ENCODE measurements around the gene AASDHPPT.
"Not testable (repeated sequence)": the region's sequence is repeated elsewhere in the genome, so short reads cannot be mapped to it uniquely, and the experiment has no call there.

Gene AASDHPPT, protein sequence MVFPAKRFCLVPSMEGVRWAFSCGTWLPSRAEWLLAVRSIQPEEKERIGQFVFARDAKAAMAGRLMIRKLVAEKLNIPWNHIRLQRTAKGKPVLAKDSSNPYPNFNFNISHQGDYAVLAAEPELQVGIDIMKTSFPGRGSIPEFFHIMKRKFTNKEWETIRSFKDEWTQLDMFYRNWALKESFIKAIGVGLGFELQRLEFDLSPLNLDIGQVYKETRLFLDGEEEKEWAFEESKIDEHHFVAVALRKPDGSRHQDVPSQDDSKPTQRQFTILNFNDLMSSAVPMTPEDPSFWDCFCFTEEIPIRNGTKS

DNA sequence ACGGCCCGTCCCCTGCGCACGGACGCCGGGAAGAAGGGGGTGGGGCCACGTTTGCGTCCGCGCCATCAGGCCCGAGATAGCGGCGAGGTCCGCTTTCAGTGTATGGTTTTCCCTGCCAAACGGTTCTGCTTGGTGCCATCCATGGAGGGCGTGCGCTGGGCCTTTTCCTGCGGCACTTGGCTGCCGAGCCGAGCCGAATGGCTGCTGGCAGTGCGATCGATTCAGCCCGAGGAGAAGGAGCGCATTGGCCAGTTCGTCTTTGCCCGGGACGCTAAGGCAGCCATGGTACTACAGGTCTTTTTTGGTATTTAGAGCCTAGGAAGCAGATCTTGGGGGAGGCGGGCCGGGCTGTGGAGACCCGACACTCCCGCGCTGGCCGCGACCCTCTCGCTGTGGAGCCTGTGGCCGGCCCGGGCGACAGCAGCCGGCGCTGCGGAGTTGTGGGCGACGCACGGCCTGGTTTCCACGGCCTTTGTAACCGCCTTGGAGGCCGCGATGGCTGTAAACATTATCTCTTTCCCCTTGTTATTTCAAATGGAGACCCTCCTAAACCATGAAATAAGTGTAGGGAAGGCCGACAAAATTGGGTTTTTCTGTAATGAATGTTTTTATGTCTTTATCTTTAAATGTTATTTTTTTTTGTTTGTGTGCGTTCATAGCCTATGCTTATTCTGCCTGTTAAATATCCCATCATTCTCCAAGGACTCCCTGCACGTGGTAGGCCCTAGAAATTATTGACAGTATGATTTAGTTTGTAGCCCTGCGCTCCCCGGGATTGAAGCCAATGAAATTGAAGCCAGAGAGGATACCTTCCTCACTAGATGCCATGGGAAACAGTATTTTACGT lies at the start of gene AASDHPPT:
Gene AASDHPPT, plus strand, starts transcription at position 54 of the 847 bp plus-strand sequence. Its CDS starts 49 bp downstream, at position 103.
- peak; percentile 52 for DNase-seq (ENCODE audit: low spot score)

DNA sequence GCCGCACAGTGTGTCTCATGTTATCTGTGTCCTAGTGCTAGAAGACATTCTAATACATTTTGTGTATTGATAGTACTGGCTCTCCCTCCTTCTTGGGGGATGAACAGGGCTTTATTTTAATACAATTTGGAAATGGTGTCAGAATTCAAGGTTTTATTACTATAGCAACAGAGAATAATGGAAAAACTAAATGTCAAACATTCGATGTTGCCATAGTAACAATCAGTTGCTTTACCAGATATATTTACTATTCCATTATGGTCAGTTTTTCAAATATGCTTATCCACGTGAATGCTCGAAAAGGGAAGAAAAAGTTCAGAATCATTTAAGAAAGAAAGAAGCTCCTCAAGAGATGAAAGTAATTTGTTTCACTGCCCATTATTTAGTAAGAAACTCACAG lies 46.9 kb upstream of the AASDHPPT start:
- DNase-seq (ENCODE audit: low spot score) = no peak

DNA sequence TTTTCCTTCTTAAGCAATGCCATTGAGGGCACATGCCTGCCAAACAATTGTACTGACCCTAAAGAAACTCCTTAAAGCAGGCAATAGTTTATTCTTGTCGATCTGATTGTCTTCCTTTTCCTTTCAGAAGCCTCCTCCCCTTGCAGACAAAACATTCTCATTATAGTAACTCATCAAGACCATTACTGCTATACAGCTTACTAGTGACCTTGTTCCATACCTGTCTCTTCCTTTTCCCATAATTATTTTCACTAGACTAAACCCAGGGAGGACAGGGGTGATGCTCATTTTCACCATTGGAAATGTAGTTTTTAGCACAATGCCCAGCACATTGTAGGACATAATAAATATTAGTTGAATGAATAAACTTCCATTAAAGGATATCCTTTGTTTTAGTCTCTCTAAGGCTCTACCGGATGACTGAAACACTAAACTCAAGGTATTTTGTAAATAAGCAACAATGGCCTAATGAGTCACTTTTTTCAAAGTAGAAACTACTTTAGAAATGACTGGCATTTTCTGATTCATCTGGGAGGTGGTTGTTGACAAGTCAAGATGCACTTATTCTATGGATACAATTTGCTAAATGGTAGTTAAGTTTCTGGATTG lies 46.2 kb upstream of the AASDHPPT start:
- no peak for DNase-seq (ENCODE audit: low spot score)

DNA sequence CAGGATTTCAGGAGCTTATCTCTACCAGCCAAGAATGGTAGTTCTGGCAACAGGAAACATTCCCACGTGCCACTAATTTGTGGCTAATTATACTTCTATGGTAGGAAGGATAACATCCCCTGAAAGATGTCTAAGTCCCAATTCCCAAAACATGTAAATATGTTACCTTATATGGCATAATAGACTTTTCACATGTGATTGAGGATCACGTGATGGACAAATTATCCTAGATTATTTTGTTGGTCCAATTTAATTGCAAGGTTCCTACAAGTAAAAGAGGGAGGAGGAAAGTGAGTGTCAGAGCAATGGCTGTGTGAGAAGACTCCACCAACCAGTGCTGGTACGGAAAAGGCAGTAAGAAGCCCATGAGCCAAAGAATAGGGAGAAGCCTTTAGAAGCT lies 45.5 kb upstream of the AASDHPPT start:
- DNase-seq (ENCODE audit: low spot score) = no peak

DNA sequence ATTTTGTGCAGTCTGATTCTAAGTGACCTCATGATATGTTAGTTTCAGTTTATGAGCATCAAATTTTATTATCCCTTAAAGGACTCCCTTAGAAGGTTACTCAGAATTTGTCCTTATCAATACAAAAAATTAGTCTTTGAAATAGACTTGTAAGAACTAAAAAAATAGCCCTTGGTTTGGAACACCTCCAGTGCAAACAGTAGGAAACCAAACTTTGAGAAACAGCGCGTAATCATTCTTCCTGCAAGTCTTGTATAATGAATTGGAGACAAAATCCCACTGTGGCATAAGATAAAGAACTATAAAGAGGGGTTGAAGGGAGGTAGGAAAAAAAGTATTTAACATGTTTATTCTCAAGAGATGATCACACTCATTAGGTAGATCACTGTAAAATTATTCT lies 44.6 kb upstream of the AASDHPPT start:
- no peak for DNase-seq (ENCODE audit: low spot score)

DNA sequence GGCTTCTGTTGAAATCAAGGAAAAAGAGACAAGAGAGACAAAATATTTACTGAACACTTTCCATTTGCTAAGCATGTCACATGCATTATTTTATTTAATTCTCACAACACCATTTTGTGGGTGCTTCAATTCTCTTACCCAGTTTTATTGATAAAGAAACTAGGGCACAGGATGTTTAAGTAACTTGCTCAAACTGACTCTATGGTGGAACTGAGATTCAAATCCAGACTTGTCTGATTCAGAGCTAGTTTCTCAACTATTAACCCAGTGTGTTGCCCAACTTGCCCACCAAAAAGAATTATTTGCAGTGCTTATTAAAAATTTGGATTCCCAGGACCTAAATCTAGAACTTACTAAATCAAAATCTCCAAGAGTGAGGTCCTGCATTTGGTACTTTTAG lies 33.9 kb upstream of the AASDHPPT start:
- no peak for DNase-seq (ENCODE audit: low spot score)

DNA sequence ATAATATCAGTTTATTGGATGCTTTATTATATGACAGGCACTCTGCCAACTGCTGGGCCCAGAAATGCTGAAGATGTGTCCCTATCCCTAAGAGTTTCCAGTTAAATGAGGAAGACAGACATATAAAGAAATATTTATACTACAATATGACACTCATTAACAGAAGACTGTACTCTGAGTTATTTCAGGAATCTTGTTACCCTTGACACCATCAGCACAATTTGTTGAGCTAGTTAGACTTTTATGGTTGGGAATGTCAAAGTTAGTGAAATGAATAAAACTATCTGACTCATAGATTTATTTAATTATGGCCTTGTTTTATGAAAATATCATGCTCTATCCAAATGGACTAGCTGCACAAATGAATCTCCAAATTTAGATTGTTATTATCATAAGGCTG lies 29.8 kb upstream of the AASDHPPT start:
- no peak for DNase-seq (ENCODE audit: low spot score)

DNA sequence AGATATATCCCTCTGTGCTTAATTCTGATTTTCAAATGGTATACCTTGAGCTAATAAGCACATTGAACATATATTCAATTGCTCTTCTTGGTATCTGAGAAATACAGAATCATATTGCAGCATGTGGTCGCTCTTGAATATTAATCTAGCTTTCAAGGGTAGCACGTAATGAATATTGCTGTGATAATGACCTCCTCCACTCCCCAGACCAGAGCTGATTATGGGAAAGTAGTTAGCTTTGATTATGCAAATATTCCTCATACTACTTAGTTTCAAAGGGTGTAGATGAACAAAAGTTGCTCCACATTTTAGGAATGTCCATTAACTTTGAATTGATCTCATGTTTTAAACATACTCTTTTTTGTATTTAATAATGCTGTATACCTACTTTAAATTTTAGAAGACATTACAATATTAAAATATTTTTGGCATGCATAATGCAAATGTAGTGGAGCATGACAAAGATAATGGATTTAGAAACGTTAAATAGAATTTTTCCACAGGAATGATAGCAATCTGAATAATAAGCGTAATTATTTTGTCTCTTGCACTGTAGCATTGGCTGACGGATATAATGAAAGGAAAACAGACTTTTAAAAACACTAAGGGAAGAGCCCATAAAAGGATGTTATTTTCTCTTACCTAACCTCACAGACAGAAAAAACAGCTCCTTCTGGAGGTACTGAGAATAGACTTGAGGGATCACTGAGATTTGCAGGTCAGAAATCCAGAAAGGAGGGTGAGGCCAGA lies 27.6 kb upstream of the AASDHPPT start:
- DNase-seq (ENCODE audit: low spot score) = no peak

DNA sequence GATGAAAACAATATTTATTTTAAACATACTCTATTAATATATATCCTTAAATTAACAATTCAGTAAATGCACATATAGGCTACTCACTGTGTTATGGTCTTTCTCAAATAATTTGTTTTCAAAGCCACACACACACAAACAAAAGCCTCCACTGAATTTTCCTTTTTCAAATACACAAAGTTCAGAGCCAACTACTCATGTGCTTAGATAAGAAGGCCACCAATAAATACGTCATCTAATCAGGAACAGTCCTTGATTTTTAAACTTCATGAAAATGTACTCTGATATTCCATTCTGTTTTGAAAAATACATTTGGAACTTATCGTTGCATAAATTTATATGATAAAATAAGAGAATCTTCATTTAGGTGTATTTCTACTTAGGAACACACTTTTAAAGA lies 26.4 kb upstream of the AASDHPPT start:
- no peak for DNase-seq (ENCODE audit: low spot score)

DNA sequence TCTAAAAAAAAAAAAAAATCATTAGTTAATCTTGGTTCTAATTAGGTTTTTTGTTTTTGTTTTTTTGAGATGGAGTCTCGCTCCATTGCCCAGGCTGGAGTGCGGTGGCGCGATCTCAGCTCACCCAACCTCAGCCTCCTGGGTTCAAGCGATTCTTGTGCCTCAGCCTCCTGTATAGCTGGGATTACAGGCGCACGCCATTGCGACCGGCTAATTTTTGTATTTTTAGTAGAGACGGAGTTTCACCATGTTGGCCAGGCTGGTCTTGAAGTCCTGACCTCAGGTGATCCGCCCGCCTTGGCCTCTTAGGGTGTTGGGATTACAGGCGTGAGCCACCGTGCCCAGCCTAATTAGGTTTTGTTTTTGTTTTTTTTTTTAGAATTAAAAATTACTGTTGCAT lies 19.1 kb upstream of the AASDHPPT start:
- not testable (repeated sequence) for DNase-seq (ENCODE audit: low spot score)

DNA sequence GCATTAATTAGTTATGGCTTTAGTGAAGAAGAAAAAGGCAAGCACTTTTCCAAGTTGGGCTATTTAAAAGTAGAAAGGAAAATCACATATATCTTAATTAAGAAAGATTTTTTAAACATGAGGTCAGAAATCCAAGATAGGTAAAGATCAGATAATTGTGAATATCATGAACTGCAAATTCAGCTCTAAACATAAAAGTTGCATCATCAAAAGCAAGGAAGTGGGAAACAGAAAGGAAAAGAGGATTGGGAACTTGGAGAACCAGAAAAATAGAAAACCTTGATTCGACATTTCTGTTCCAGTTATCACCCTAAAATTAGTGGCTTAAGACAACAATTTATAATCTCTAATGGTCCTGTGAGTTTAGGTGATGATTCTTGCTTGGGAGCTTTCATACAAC lies 17.8 kb upstream of the AASDHPPT start:
- DNase-seq (ENCODE audit: low spot score) = no peak

DNA sequence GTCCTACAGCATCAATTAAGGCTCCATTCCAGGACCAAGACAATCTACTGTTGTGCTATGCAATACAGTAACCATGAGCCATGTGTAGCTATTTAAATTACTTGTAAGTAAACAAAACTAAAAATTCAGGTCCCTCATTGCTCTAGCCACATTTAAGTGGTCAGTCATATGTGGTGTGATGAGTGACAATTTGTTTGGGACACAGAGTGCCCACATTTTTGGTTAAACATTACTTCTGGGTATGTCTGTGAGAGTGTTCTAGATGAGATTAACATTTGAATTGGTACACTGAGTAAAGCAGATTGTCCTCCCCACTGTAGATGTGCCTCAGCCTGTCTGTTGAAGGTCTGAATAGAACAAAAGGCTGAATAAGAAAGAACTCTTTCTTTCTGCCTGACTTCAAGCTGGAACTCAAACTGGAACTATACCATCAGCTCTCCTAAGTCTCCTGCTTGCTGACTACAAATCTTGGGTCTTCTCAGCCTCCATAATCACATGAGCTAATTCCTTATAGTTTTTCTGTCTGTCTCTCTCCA lies 16.1 kb upstream of the AASDHPPT start:
- DNase-seq (ENCODE audit: low spot score) = no peak

DNA sequence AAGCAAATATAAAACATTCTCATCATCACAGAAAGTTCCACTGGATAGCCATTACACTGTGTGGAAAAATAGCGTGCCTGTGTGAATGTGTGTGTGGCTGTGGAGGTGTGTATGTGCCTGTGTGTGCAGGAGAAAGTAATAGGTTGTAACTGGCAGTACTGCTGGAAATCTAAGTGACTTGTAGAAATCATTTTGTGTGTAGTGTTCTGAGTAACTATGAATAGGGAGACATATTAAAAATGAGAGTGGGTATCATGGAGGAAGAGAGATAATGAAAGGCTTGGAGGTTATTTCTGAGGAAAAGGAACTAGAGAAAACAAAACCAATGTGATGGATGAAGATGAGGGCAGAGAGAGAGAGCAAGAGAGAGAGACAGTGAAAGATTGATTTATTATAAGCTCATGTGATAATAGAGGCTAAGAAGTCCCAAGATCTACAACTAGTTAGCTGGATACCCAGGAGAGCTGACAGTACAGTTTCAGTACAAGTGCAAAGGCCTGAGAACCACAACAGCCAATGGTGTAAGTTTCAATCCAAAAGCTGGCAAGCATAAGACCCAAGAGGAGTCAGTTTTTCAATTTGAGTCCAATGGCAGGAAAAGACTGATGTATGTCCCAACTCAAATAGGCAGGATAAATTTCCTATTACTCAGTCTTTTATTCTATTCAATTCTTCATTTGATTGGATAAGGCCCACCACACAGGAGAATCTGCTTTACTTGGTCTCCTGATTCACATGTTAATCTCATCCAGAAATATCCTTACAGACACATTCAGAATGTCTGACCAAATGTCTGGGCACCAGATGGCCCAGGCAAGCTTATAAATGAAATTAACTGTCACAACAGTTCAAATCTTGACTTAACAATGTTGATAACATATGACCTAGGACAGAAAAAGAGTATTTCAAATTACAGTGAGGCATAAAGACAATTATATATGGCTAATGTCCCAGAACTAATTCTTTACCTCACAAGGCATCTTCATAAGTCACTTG lies 15.2 kb upstream of the AASDHPPT start:
- no peak for DNase-seq (ENCODE audit: low spot score)

DNA sequence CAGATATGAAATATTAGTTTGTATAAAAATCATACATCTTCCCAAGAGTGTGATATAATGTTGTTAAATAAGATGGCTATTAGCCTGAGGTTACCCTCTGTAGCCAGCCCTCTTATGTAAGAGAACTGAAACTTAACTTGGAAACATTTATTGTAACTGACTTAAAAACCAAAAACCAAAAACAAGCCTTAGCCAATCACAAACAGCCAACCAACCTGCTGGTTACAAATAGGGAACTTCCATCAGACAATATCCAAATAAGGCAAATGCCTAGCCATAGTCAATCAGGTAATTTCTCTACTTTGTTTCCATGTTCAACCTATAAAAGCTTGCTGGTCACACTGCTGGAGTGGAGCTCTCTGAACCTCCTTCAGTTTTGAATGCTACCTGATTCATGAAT lies 14.5 kb upstream of the AASDHPPT start:
- no peak for DNase-seq (ENCODE audit: low spot score)

DNA sequence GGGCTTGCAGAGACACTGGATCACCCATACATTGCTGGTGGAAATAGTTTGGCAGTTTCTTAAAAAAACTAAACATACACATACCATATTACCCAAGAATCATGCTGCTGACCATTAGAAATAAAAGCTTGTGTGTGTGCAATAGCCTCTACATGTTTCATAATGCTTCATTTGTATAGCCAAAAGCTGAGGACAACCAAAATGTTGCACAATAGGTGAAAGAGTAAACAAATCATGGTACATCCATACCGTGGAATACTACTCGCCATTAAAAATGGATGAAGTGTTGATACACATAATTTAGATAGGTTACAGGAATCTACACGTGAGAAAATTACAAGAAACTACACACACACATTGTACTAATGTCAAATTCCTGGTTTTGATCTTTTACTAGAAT lies 6.9 kb upstream of the AASDHPPT start:
- DNase-seq (ENCODE audit: low spot score) = no peak

DNA sequence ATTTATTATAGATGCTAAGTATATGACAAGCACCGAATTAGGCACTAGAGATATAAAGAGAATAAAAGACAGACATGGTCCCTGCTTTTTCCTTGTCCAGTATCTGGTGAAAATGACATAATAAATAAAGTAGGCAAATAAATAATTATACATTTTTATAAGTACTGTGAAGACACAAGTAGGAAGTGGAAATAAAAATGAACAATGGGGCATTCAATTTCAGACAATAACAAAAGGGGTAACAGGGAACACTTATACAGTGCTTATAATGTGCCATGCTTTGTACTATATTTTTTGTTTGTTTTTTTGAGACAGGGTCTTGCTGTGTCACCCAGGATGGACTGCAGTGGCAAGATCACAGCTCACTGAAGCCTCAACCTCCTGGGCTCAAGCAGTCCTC lies 4.7 kb upstream of the AASDHPPT start:
- DNase-seq (ENCODE audit: low spot score) = no peak

DNA sequence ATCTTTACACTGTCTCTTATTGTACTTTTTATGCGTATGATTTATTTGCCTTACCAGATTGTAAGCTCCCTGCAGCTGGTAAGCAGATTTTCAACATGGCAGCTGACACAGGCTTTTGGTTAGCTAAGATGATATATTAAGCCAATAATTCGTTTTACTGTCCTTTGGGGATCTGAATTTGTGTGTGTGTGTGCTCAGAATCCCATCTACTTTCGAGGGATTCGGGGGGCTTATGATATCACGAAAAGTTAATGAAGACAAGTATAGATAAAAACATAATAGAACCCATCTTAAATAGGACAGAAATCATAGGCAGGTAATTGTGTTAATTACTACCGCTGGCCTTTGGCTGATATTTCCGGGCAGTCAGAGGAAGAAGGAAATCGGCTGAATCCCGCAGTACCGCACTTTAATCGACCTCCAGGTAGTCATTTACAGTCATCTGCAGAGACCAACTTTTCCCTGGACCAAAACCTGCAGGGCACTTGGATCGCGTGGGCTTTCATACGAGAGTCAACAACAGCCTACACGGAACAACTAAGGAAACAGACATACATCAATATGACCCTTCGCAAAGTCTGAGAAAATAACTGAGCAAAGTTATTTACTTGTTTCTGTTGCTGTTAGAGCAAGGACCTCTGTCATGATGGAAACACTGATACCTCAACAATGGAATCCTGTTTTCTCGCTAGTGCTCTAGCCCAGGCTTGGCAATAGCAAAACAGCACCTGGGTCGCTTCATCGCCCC lies 1.1 kb upstream of the AASDHPPT start:
- DNase-seq (ENCODE audit: low spot score) = peak; percentile 8

DNA sequence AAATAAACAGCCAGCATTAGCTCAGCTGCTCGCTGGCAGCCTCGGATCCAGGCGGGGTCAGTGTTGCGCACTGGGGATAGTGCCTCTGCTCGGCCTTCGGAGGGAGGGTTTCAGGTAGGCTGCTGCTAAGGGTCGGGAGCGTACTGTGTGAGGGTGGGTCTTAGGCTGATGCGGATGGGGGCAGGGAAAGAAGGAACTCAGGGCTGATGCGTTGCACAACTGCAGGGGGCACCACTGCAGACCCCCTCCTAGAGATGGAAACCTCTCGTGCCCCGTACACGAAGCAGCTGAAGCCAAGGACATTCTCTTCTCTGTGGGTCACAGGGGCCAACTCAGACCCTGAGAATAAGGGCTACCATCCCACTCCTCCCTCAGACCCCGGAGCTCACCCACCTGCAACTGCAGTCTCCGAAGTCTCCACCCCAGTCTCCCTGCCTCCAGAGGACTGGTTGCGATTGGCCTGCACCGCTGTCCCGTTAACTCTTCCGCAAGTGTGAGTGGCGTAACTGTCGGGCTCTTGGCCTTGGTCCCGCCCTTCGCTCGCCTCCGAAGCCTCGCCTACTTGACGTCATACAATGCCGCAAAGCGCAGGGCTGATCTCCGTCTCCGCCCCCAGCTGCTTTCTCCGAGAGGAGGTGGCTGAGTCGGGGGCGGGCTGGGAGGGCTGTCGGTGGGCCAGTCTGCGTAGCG lies 398 bp upstream of the AASDHPPT start, which contains the start of gene KBTBD3:
Gene KBTBD3, minus strand, starts transcription at position 429 of the 690 bp plus-strand sequence. CDS start 18,250 bp downstream, outside the sequence.
- peak; percentile 92 for DNase-seq (ENCODE audit: low spot score)

DNA sequence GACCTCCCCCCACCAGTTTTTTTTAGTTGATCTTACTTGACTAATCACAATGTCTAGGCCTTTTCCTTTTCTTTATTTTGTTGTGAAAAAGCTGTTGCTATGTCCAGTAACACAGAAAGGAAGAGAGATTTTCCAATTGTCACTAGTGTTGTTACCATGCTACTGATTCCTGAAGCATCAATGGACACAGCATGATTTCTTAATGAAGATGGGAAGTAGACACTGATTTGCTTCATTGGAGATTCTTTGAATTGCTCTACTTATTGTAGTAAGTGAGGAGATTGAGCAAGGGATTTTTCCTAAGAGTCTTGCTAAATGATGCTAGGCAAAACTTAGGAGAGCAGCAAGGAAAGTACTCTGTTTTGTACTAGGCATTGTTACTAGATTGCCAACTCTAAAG lies 4.6 kb downstream of the AASDHPPT start:
- DNase-seq (ENCODE audit: low spot score) = no peak
